ENCODE results near the gene WWC1.

DNA sequence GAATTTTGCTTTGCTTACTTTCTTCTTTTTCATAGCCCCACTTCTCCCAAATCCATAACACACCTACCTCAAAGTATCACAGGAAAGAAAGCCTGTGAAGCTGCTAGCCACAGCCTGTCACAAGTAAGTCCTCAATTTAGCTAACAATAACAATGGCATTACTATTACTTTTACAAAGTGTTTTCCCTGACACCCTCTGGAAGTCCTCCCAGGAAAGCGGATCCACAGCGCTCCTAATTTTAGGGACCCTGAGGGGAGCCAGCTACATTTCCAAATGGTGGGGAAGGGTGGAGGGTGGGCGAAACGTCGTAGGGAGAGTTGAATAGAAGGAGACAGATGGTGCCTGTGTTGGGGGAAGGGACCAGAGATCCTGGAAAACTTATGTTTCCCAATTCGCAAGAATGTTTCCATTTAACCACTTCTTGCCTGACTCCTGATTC is 523 bp upstream of the WWC1 start:
- TF ChIP-seq, protein P1, sequence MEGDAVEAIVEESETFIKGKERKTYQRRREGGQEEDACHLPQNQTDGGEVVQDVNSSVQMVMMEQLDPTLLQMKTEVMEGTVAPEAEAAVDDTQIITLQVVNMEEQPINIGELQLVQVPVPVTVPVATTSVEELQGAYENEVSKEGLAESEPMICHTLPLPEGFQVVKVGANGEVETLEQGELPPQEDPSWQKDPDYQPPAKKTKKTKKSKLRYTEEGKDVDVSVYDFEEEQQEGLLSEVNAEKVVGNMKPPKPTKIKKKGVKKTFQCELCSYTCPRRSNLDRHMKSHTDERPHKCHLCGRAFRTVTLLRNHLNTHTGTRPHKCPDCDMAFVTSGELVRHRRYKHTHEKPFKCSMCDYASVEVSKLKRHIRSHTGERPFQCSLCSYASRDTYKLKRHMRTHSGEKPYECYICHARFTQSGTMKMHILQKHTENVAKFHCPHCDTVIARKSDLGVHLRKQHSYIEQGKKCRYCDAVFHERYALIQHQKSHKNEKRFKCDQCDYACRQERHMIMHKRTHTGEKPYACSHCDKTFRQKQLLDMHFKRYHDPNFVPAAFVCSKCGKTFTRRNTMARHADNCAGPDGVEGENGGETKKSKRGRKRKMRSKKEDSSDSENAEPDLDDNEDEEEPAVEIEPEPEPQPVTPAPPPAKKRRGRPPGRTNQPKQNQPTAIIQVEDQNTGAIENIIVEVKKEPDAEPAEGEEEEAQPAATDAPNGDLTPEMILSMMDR (IDR thresholded peaks at IDR 0.05), result no peak
- no peak for TF ChIP-seq POLR2AphosphoS5 (IDR thresholded peaks at IDR 0.05; ENCODE audit: low read depth, low read length)
- TF ChIP-seq, protein P2, sequence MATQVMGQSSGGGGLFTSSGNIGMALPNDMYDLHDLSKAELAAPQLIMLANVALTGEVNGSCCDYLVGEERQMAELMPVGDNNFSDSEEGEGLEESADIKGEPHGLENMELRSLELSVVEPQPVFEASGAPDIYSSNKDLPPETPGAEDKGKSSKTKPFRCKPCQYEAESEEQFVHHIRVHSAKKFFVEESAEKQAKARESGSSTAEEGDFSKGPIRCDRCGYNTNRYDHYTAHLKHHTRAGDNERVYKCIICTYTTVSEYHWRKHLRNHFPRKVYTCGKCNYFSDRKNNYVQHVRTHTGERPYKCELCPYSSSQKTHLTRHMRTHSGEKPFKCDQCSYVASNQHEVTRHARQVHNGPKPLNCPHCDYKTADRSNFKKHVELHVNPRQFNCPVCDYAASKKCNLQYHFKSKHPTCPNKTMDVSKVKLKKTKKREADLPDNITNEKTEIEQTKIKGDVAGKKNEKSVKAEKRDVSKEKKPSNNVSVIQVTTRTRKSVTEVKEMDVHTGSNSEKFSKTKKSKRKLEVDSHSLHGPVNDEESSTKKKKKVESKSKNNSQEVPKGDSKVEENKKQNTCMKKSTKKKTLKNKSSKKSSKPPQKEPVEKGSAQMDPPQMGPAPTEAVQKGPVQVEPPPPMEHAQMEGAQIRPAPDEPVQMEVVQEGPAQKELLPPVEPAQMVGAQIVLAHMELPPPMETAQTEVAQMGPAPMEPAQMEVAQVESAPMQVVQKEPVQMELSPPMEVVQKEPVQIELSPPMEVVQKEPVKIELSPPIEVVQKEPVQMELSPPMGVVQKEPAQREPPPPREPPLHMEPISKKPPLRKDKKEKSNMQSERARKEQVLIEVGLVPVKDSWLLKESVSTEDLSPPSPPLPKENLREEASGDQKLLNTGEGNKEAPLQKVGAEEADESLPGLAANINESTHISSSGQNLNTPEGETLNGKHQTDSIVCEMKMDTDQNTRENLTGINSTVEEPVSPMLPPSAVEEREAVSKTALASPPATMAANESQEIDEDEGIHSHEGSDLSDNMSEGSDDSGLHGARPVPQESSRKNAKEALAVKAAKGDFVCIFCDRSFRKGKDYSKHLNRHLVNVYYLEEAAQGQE (IDR thresholded peaks at IDR 0.05; ENCODE audit: insufficient read depth in 1 of 2, low read depth in 2 of 2, low read length in 1 of 2), result no peak
- TF ChIP-seq SIN3A (IDR thresholded peaks at IDR 0.05; ENCODE audit: borderline replicate concordance, insufficient read depth, low read depth, low read length), result no peak

All from Panc1 (cell line).